ENCODE measurements around the gene ZYG11A. TPM values are rescaled to one million over a fixed set of nuclear protein-coding genes. Genes with fewer than 3 reads are reported as not detected.
A peak's percentile ranks its signal among the peaks of the same experiment; 100 is the strongest.

The ZYG11A gene
- total and polyA plus RNA-seq, 2 of the 13 experiments (the other 11 are each of a cell fraction or from before 2014, with no cell fraction given) = not detected

GRCh38 chr1:52887483-52887882 lies 44.9 kb downstream of the ZYG11A start:
- WGBS (ENCODE audit: low lambda C conversion rate) = 32% methylated on average over 4 of the region's 4 CpGs
- H4K20me1 ChIP-seq (ENCODE audit: insufficient read depth, low read length) = no peaks in the 10 kb centered on the region
- H3K27me3 ChIP-seq (ENCODE audit: control insufficient read depth in 1 of 2, insufficient read depth in 2 of 2, low read length in 2 of 2) = no peaks in the 10 kb centered on the region; a peak in 1 of 5 replicates
- no peaks in the 10 kb centered on the region for H3K79me2 ChIP-seq (ENCODE audit: insufficient read depth, low read length)
- POLR2A ChIA-PET = no interaction called here
- H2AFZ ChIP-seq (ENCODE audit: low read length) = no peak overlapping the region
- H3K36me3 ChIP-seq (replicated peaks in 1 of 2; ENCODE audit: control insufficient read depth in 1 of 2, insufficient read depth in 2 of 2, low read length in 2 of 2) = no peaks in the 10 kb centered on the region
- DNase-seq (ENCODE audit: low spot score) (no peak), ATAC-seq (no peak), FAIRE-seq (no peak)
- no peak overlapping the region for H3K9ac ChIP-seq (ENCODE audit: insufficient read depth, low read depth, low read length)
- no peak overlapping the region for H3K4me3 ChIP-seq (replicated peaks in 1 of 3; ENCODE audit: insufficient read depth in 1 of 3, low read depth in 2 of 3, low read length in 3 of 3)
- H3K4me2 ChIP-seq (ENCODE audit: low read depth, low read length) = no peak overlapping the region; the same call in 1 of the 2 replicates
- TF ChIP-seq ZNF710 (CRISPR knock-in tag; IDR thresholded peaks at IDR 0.05; ENCODE audit: borderline replicate concordance) (no peak), ZNF121 (CRISPR knock-in tag; IDR thresholded peaks at IDR 0.05) (peak; percentile 59; the same call in 1 of the 2 replicates), MTA1 (CRISPR knock-in tag; IDR thresholded peaks at IDR 0.05; ENCODE audit: borderline replicate concordance) (no peak), CBX1 (IDR thresholded peaks at IDR 0.05; ENCODE audit: low read depth) (no peak), NFKBIZ (CRISPR knock-in tag; IDR thresholded peaks at IDR 0.05) (no peak)
- CTCF ChIA-PET (ENCODE audit: low intra/inter-chr PET ratio, low total read pairs) = no interaction called here
- no peak overlapping the region for H3K27ac ChIP-seq (ENCODE audit: extremely low read length, insufficient read depth, low read length)
- intact Hi-C loops (cut with micrococcal nuclease; ENCODE audit: unreplicated experiment) = no loop called here
- in situ Hi-C loops (cut with HindIII; ENCODE audit: extremely low pct_ligation_motif_present, low pct_unique_long_range_greater_than_20kb) = no loop called here
- H3K9me3 ChIP-seq (ENCODE audit: low read length) = no peaks in the 10 kb centered on the region
- BruUV-seq (replicated peaks) = no TSS peak
- 0 out of 2 replicates have a peak, but pooled peaks cover 7% of the 10 kb centered on the region for H3K4me1 ChIP-seq (ENCODE audit: insufficient read depth, low read length)

- 75% methylated on average over 5 of the region's 5 CpGs for WGBS (ENCODE audit: low lambda C conversion rate)
- FAIRE-seq (peak; percentile 28), ATAC-seq (no peak)
- TF ChIP-seq KLF13 (CRISPR knock-in tag; IDR thresholded peaks at IDR 0.05) = no peak
- no peak for TF ChIP-seq AKNA (CRISPR knock-in tag; IDR thresholded peaks at IDR 0.05; ENCODE audit: borderline replicate concordance)
- no peak for TF ChIP-seq ERF (CRISPR knock-in tag; IDR thresholded peaks at IDR 0.05)
These were observed 50.1 kb downstream of the ZYG11A start for GRCh38 chr1:52892424-52893215.

More at GRCh38 chr1:52892424-52893215, 50.1 kb downstream of the ZYG11A start:
- H3K4me2 ChIP-seq (ENCODE audit: low read depth, low read length) = no peak overlapping the region
- H3K4me1 ChIP-seq (ENCODE audit: insufficient read depth, low read length) = 0 out of 2 replicates have a peak, but pooled peaks cover 11% of the 10 kb centered on the region
- peaks cover 0 to 3% of the 10 kb centered on the region in 2 experiments; a peak in 1 of 5 replicates for H3K36me3 ChIP-seq (replicated peaks in 1 of 2; ENCODE audit: control insufficient read depth in 1 of 2, insufficient read depth in 2 of 2, low read length in 2 of 2)
- intact Hi-C loops (cut with micrococcal nuclease; ENCODE audit: unreplicated experiment) = no loop called here
- in situ Hi-C loops (cut with HindIII; ENCODE audit: extremely low pct_ligation_motif_present, low pct_unique_long_range_greater_than_20kb) = no loop called here
- no peak overlapping the region for H3K9ac ChIP-seq (ENCODE audit: insufficient read depth, low read depth, low read length)
- H3K4me3 ChIP-seq (replicated peaks in 1 of 3; ENCODE audit: insufficient read depth in 1 of 3, low read depth in 2 of 3, low read length in 3 of 3) = no peak overlapping the region
- no TSS peak for BruUV-seq (replicated peaks)
- POLR2A ChIA-PET = no interaction called here
- DNase-seq (ENCODE audit: low spot score) = no peak
- no peak overlapping the region for H2AFZ ChIP-seq (ENCODE audit: low read length)
- CTCF ChIA-PET (ENCODE audit: low intra/inter-chr PET ratio, low total read pairs) = no interaction called here
- no peaks in the 10 kb centered on the region for H4K20me1 ChIP-seq (ENCODE audit: insufficient read depth, low read length)
- H3K27me3 ChIP-seq (ENCODE audit: control insufficient read depth in 1 of 2, insufficient read depth in 2 of 2, low read length in 2 of 2) = no peaks in the 10 kb centered on the region; a peak in 1 of 5 replicates
- no peaks in the 10 kb centered on the region for H3K9me3 ChIP-seq (ENCODE audit: low read length)
- no peaks in the 10 kb centered on the region for H3K79me2 ChIP-seq (ENCODE audit: insufficient read depth, low read length)
- H3K27ac ChIP-seq (ENCODE audit: extremely low read length, insufficient read depth, low read length) = no peak overlapping the region

Measured in HepG2 (cell line).